HEK293T (cell line): Measurements from ENCODE around the gene PRICKLE3.

Source experiments
- FOXA1 ChIP-seq: fragments of 450-650 bp; IDR thresholded peaks from 2 replicates; pipeline ENCODE4 v1.6.1; 2016; ENCODE audit warnings: mild to moderate bottlenecking
- FOXK2 ChIP-seq: fragments of 450-650 bp; IDR thresholded peaks from 2 replicates; pipeline ENCODE4 v1.6.1; 2016; ENCODE audit warnings: mild to moderate bottlenecking
- HDGF ChIP-seq: fragments of 450-650 bp; IDR thresholded peaks from 2 replicates; pipeline ENCODE4 v1.6.1; 2017; ENCODE audit warnings: antibody characterized with exemption, borderline replicate concordance
- L3MBTL2 ChIP-seq: fragments of 450-650 bp; conservative IDR thresholded peaks from 2 replicates; pipeline ENCODE4 v1.6.1; 2016; ENCODE audit warnings: mild to moderate bottlenecking
- NFRKB ChIP-seq: fragments of 450-650 bp; IDR thresholded peaks from 2 replicates; pipeline ENCODE4 v1.6.1; 2016; ENCODE audit warnings: mild to moderate bottlenecking, moderate library complexity
- SP1 ChIP-seq: fragments of 450-650 bp; IDR thresholded peaks from 2 replicates; pipeline ENCODE4 v1.6.1; 2017
- SUZ12 ChIP-seq: fragments of 450-650 bp; IDR thresholded peaks from 2 replicates; pipeline ENCODE4 v1.6.1; 2016; ENCODE audit warnings: mild to moderate bottlenecking
- TARDBP ChIP-seq: fragments of 450-650 bp; IDR thresholded peaks from 2 replicates; pipeline ENCODE4 v1.6.1; 2016
- ZNF384 ChIP-seq: fragments of 450-650 bp; IDR thresholded peaks from 2 replicates; pipeline ENCODE4 v1.6.1; 2016

GRCh38 chrX:49191574-49192011, 5.4 kb upstream of the PRICKLE3 start:
- TF ChIP-seq SP1 (no peak), SUZ12 (no peak), NFRKB (no peak), FOXA1 (no peak), L3MBTL2 (no peak), ZNF384 (no peak), HDGF (no peak), TARDBP (no peak), FOXK2 (no peak)
